ENCODE data around the gene ADARB2.

Gene ADARB2

DNA sequence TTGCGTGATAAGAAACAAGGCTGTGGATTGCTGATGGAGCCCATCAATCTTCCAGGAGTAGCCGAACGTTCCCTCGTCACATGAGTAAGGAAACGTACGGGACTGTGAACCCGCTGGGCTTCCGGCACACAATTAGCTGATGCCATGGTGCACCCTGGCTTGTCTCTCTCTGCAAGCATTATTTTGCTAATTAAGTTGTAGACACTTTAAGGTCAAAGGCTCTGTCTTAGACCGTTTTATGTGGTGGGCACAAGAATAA, 50.9 kb downstream of the ADARB2 start:
- H3K4me3 ChIP-seq (replicated peaks; ENCODE audit: insufficient read depth, low read length): no peak overlapping the region
- DNase-seq (ENCODE audit: low read depth in 1 of 2, low spot score in 1 of 2): no peak
- H3K27me3 ChIP-seq (ENCODE audit: insufficient read depth, poor library complexity, severe bottlenecking): no peaks in the 10 kb centered on the region
- no peak overlapping the region for H3K27ac ChIP-seq (replicated peaks)
- TF ChIP-seq GABPA (IDR thresholded peaks at IDR 0.05; ENCODE audit: low read depth): no peak
- TF ChIP-seq, protein P1, sequence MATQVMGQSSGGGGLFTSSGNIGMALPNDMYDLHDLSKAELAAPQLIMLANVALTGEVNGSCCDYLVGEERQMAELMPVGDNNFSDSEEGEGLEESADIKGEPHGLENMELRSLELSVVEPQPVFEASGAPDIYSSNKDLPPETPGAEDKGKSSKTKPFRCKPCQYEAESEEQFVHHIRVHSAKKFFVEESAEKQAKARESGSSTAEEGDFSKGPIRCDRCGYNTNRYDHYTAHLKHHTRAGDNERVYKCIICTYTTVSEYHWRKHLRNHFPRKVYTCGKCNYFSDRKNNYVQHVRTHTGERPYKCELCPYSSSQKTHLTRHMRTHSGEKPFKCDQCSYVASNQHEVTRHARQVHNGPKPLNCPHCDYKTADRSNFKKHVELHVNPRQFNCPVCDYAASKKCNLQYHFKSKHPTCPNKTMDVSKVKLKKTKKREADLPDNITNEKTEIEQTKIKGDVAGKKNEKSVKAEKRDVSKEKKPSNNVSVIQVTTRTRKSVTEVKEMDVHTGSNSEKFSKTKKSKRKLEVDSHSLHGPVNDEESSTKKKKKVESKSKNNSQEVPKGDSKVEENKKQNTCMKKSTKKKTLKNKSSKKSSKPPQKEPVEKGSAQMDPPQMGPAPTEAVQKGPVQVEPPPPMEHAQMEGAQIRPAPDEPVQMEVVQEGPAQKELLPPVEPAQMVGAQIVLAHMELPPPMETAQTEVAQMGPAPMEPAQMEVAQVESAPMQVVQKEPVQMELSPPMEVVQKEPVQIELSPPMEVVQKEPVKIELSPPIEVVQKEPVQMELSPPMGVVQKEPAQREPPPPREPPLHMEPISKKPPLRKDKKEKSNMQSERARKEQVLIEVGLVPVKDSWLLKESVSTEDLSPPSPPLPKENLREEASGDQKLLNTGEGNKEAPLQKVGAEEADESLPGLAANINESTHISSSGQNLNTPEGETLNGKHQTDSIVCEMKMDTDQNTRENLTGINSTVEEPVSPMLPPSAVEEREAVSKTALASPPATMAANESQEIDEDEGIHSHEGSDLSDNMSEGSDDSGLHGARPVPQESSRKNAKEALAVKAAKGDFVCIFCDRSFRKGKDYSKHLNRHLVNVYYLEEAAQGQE (IDR thresholded peaks at IDR 0.05; ENCODE audit: insufficient replicate concordance, low read depth): no peak

DNA sequence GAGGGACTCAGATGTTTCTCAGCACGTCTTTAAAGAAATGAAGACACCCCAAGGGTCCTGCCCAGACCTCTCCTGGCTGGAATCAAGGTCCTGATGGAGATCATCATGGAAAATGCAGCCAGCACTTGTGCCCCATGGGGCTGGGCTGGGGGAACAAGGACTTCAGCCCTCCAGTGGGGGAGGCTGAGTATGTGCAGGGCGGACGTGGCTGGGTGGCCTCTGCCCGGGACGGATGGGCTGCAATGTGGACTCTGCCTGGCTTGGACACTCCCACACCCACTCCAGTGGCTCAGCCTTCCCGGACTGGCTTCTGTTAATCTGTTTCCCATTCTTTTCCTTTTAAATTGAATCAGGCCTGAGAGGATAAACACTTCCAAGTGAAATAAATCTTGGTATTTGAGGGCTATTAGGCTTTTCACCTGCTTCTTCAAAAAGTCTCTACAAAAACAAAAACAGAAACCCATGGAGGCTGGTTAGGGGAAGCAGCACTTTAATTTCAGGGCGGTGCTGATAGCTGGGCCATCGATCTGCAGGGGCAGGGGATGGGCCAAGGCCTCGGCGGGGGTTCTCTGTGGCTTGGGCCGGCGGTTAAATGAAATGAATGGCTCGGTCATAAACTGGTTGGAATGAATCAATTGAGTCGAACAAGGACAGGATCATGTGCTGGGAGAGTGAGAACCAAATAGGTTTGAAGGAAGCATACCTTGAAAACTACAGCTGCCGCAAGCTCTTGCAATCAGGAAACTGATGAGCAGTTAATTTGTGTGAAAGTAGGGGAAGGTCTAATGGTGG, 51.4 kb downstream of the ADARB2 start:
- no peak overlapping the region for H3K27ac ChIP-seq (replicated peaks)
- no peak overlapping the region for H3K4me3 ChIP-seq (replicated peaks; ENCODE audit: insufficient read depth, low read length)
- TF ChIP-seq, protein P2, sequence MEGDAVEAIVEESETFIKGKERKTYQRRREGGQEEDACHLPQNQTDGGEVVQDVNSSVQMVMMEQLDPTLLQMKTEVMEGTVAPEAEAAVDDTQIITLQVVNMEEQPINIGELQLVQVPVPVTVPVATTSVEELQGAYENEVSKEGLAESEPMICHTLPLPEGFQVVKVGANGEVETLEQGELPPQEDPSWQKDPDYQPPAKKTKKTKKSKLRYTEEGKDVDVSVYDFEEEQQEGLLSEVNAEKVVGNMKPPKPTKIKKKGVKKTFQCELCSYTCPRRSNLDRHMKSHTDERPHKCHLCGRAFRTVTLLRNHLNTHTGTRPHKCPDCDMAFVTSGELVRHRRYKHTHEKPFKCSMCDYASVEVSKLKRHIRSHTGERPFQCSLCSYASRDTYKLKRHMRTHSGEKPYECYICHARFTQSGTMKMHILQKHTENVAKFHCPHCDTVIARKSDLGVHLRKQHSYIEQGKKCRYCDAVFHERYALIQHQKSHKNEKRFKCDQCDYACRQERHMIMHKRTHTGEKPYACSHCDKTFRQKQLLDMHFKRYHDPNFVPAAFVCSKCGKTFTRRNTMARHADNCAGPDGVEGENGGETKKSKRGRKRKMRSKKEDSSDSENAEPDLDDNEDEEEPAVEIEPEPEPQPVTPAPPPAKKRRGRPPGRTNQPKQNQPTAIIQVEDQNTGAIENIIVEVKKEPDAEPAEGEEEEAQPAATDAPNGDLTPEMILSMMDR (IDR thresholded peaks at IDR 0.05; ENCODE audit: insufficient read depth, low read length): no peak
- TF ChIP-seq, protein P1 (IDR thresholded peaks at IDR 0.05; ENCODE audit: insufficient replicate concordance, low read depth): no peak
- TF ChIP-seq SPI1 (IDR thresholded peaks at IDR 0.05; ENCODE audit: borderline replicate concordance, low read depth) (no peak), GABPA (IDR thresholded peaks at IDR 0.05; ENCODE audit: low read depth) (no peak), POLR2AphosphoS5 (IDR thresholded peaks at IDR 0.05; ENCODE audit: low read depth) (no peak)
- DNase-seq (ENCODE audit: low read depth in 1 of 2, low spot score in 1 of 2): no peak
- no peaks in the 10 kb centered on the region for H3K27me3 ChIP-seq (ENCODE audit: insufficient read depth, poor library complexity, severe bottlenecking)

DNA sequence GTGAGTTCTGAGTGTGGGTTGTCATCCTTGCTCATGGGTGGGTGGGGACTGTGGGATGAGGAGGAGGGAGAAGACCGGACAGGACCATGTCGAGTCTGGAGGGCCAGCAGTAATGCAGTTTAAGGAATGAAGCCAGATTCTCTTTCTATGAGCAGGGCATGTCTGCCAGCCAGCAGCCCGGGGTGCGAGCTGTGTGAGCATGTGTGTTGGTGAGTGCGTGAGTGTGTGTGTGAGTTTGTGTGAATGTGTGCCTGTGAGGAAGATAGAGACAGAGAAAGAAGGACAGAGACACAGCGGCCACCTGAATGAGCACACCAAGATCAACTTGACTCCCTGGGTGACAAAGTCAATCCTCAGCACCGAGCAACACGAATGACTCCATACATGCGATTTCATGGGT, 52.3 kb downstream of the ADARB2 start:
- no peak for DNase-seq (ENCODE audit: low read depth in 1 of 2, low spot score in 1 of 2)
- Histone ChIP-seq H3K4me3 (replicated peaks; ENCODE audit: insufficient read depth, low read length) (no peak overlapping the region), H3K27ac (replicated peaks) (no peak overlapping the region), H3K27me3 (ENCODE audit: insufficient read depth, poor library complexity, severe bottlenecking) (no peaks in the 10 kb centered on the region)
- TF ChIP-seq, protein P1 (IDR thresholded peaks at IDR 0.05; ENCODE audit: insufficient replicate concordance, low read depth): no peak
- TF ChIP-seq, protein P2 (IDR thresholded peaks at IDR 0.05; ENCODE audit: insufficient read depth, low read length): no peak
- TF ChIP-seq GABPA (IDR thresholded peaks at IDR 0.05; ENCODE audit: low read depth): no peak
- TF ChIP-seq SPI1 (IDR thresholded peaks at IDR 0.05; ENCODE audit: borderline replicate concordance, low read depth): no peak
- no peak for TF ChIP-seq POLR2AphosphoS5 (IDR thresholded peaks at IDR 0.05; ENCODE audit: low read depth)

Data from HL-60 (cell line).